Kidney epithelial cell (primary cell): Measurements from ENCODE around the gene GARNL3. TPM values are rescaled to one million over a fixed set of nuclear protein-coding genes. Genes with fewer than 3 reads are reported as not detected.

Source experiments
- DNase-seq: peaks from one replicate; pipeline ENCODE4 v3.0.0-alpha.2; 2010; ENCODE audit warnings: low read depth
- H3K27me3 ChIP-seq: 2 replicates; pipeline ENCODE4 v1.6.0; 2011; ENCODE audit warnings: low read length; ENCODE audit not compliant: control insufficient read depth, insufficient read depth
- H3K36me3 ChIP-seq: 2 replicates; pipeline ENCODE4 v1.5.1; 2011; ENCODE audit warnings: low read length; ENCODE audit not compliant: control insufficient read depth, insufficient read depth
- H3K4me3 ChIP-seq: 2 replicates; pipeline ENCODE4 v1.5.1; 2011; ENCODE audit warnings: low read depth, mild to moderate bottlenecking, control low read depth, low read length
- CTCF ChIP-seq: IDR thresholded peaks from 2 replicates; pipeline ENCODE4 v1.5.1; 2011; ENCODE audit warnings: mild to moderate bottlenecking, moderate library complexity, low read length, control low read depth, inconsistent platforms; ENCODE audit not compliant: insufficient read depth, poor library complexity, severe bottlenecking
- total RNA-seq: library from RNA; depleted of rRNA; stranded (reverse); fragments of >200 nt; gene quantifications from 2 replicates; pipeline ENCODE4 v1.2.3, GENCODE V29; 2015

GARNL3 gene
- total RNA-seq, 1 donor from 2014 or later = 5.3 TPM

GRCh38 chr9:127356906-127357305 is 92.3 kb downstream of the GARNL3 start:
- Histone ChIP-seq H3K4me3 (no peak overlapping the region), H3K36me3 (no peaks in the 10 kb centered on the region), H3K27me3 (no peaks in the 10 kb centered on the region)
- DNase-seq = no peak
- no peak for TF ChIP-seq CTCF

GRCh38 chr9:127358023-127358535 is 93.5 kb downstream of the GARNL3 start:
- TF ChIP-seq CTCF = no peak
- no peak for DNase-seq
- H3K27me3 ChIP-seq = no peaks in the 10 kb centered on the region
- no peaks in the 10 kb centered on the region for H3K36me3 ChIP-seq
- no peak overlapping the region for H3K4me3 ChIP-seq

GRCh38 chr9:127358770-127359169 is 94.2 kb downstream of the GARNL3 start:
- no peak overlapping the region for H3K4me3 ChIP-seq
- H3K36me3 ChIP-seq = no peaks in the 10 kb centered on the region
- no peak for DNase-seq
- no peak for TF ChIP-seq CTCF
- H3K27me3 ChIP-seq = no peaks in the 10 kb centered on the region

GRCh38 chr9:127360250-127360649 is 95.7 kb downstream of the GARNL3 start:
- DNase-seq = no peak
- no peak for TF ChIP-seq CTCF
- Histone ChIP-seq H3K27me3 (no peaks in the 10 kb centered on the region), H3K36me3 (no peaks in the 10 kb centered on the region), H3K4me3 (no peak overlapping the region)

GRCh38 chr9:127360829-127361228 is 96.3 kb downstream of the GARNL3 start:
- H3K4me3 ChIP-seq = no peak overlapping the region
- H3K36me3 ChIP-seq = no peaks in the 10 kb centered on the region
- no peaks in the 10 kb centered on the region for H3K27me3 ChIP-seq
- DNase-seq = no peak
- peak; percentile 26 for TF ChIP-seq CTCF

- no peaks in the 10 kb centered on the region for H3K36me3 ChIP-seq
- H3K4me3 ChIP-seq = no peak overlapping the region
- DNase-seq = no peak
- H3K27me3 ChIP-seq = no peaks in the 10 kb centered on the region
- TF ChIP-seq CTCF = no peak
Measured at GRCh38 chr9:127361561-127361960, 97.0 kb downstream of the GARNL3 start.
